HG03575 (cell line): ENCODE measurements around the gene CD44.
A peak's percentile ranks its signal among the peaks of the same experiment; 100 is the strongest.

Experiments
- ATAC-seq: cut with Tn5 transposase; IDR thresholded peaks from one replicate; pipeline ENCODE4 v1.9.1; 2021; ENCODE audit not compliant: unreplicated experiment, insufficient number of reproducible peaks, low FRiP score; ENCODE audit errors: extremely low read depth

The CD44 gene

GRCh38 chr11:35134403-35135148, 4.4 kb upstream of the CD44 start:
- ATAC-seq, result no peak

- no peak for ATAC-seq
Observed at GRCh38 chr11:35135222-35135621, 3.7 kb upstream of the CD44 start.

- ATAC-seq, result no peak
Observed at GRCh38 chr11:35136311-35136710, 2.7 kb upstream of the CD44 start.

GRCh38 chr11:35138058-35138457, 913 bp upstream of the CD44 start:
- no peak for ATAC-seq

- no peak for ATAC-seq
Observed at GRCh38 chr11:35138606-35138942, 397 bp upstream of the CD44 start.

GRCh38 chr11:35139722-35140282, 831 bp downstream of the CD44 start:
- no peak for ATAC-seq

GRCh38 chr11:35141071-35141470, 2.1 kb downstream of the CD44 start:
- no peak for ATAC-seq

- ATAC-seq, result no peak
Observed at GRCh38 chr11:35141571-35141971, 2.6 kb downstream of the CD44 start.

GRCh38 chr11:35142481-35143075, 3.6 kb downstream of the CD44 start:
- ATAC-seq, result no peak

GRCh38 chr11:35143297-35144135, 4.5 kb downstream of the CD44 start:
- ATAC-seq, result no peak

GRCh38 chr11:35144136-35144741, 5.3 kb downstream of the CD44 start:
- ATAC-seq, result peak; percentile 46

GRCh38 chr11:35144806-35145205, 5.8 kb downstream of the CD44 start:
- no peak for ATAC-seq

- ATAC-seq, result peak; percentile 22
Observed at GRCh38 chr11:35145271-35145670, 6.3 kb downstream of the CD44 start.

- no peak for ATAC-seq
Observed at GRCh38 chr11:35146074-35146521, 7.1 kb downstream of the CD44 start.

GRCh38 chr11:35146711-35147110, 7.7 kb downstream of the CD44 start:
- no peak for ATAC-seq

- ATAC-seq, result no peak
Observed at GRCh38 chr11:35147235-35147634, 8.3 kb downstream of the CD44 start.

GRCh38 chr11:35148163-35148837, 9.3 kb downstream of the CD44 start:
- ATAC-seq, result no peak

- ATAC-seq, result no peak
Observed at GRCh38 chr11:35150454-35150853, 11.5 kb downstream of the CD44 start.

GRCh38 chr11:35151241-35151640, 12.3 kb downstream of the CD44 start:
- no peak for ATAC-seq
